ENCODE data around the gene NAAA. TPM values are rescaled to one million over a fixed set of nuclear protein-coding genes. Genes with fewer than 3 reads are reported as not detected.

Gene NAAA
- total and polyA plus RNA-seq, 2 of the 4 experiments (the other 2 are of a cell fraction) = 17.6 to 26.4 TPM

DNA sequence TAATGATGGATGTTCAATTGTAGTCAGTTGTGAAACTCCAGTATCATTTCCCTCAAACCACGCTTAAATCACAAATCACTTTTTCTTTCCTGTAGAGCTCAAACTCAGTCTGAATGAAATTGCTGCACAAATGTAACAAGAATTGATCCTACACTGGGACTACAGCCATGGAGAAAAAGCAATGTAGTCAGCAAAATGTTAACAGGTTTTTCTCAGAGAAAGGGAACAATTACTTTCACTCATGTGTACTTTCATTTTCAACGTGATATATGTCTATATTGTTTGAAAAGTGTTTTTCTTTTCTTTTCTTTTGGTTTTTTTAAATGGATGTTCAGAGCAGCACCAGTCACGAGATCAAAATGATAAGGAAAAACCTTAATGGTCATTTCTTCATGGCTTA, 27.3 kb upstream of the NAAA start:
- CTCF ChIA-PET = no interaction called here
- no CpG with 5 or more reads among the region's 3 CpGs for WGBS, 2 experiments (ENCODE audit: extremely low coverage in 2 of 2, insufficient read length in 1 of 2)
- peaks cover 48% of the 10 kb centered on the region for H3K36me3 ChIP-seq (ENCODE audit: control insufficient read depth, insufficient read depth, low read length)

More for the DNA sequence above, 27.3 kb upstream of the NAAA start:
- Histone ChIP-seq H4K20me1 (ENCODE audit: insufficient read depth, low read length) (no peaks in the 10 kb centered on the region), H2BK20ac (ENCODE audit: low read depth, low read length) (no peak overlapping the region), H4K5ac (ENCODE audit: low read depth, low read length) (no peak overlapping the region), H2AFZ (replicated peaks; ENCODE audit: low read length, poor library complexity) (no peak overlapping the region), H4K8ac (ENCODE audit: low read depth in 2 of 2, low read length in 2 of 2) (no peak overlapping the region), H2BK15ac (ENCODE audit: low read depth, low read length) (no peak overlapping the region), H3K4me2 (ENCODE audit: low read depth, low read length) (no peak overlapping the region), H3K14ac (replicated peaks; ENCODE audit: low read depth, low read length) (no peak overlapping the region), H3K4ac (ENCODE audit: low read depth, low read length) (no peak overlapping the region), H3K4me3 (ENCODE audit: insufficient read depth, low read depth, low read length) (no peak overlapping the region), H3K9ac (ENCODE audit: low read depth, low read length) (no peak overlapping the region), H2AK5ac (ENCODE audit: low read depth, low read length) (no peak overlapping the region), H4K91ac (ENCODE audit: insufficient read depth, low read depth, low read length) (no peak overlapping the region), H3K27me3 (ENCODE audit: control insufficient read depth, insufficient read depth, low read length) (no peaks in the 10 kb centered on the region), H2AK9ac (replicated peaks; ENCODE audit: low read depth, low read length, poor library complexity) (no peak overlapping the region), H3K18ac (ENCODE audit: low read depth, low read length) (no peak overlapping the region), H3K79me1 (ENCODE audit: low read depth in 1 of 2, low read length in 2 of 2) (no peaks in the 10 kb centered on the region; a peak in 2 of 4 replicates), H3K56ac (ENCODE audit: extremely low read depth, insufficient read depth, low read length) (no peak overlapping the region), H3K27ac (ENCODE audit: insufficient read depth, low read length) (no peak overlapping the region), H3K9me1 (ENCODE audit: insufficient read depth, low read length) (no peaks in the 10 kb centered on the region), H2BK120ac (ENCODE audit: low read depth, low read length) (no peak overlapping the region), H3K9me3 (ENCODE audit: control insufficient read depth, insufficient read depth, low read length) (peaks cover 2% of the 10 kb centered on the region; the same call in 1 of the 2 replicates), H2BK5ac (ENCODE audit: low read depth, low read length, poor library complexity, severe bottlenecking) (no peak overlapping the region), H3K23ac (ENCODE audit: low read depth, low read length) (no peak overlapping the region), H3K4me1 (ENCODE audit: control insufficient read depth, insufficient read depth, low read length) (no peaks in the 10 kb centered on the region)
- ATAC-seq (ENCODE audit: low read depth) (no peak), DNase-seq (no peak)
- no peak for TF ChIP-seq BHLHE40 (IDR thresholded peaks at IDR 0.05; ENCODE audit: low read depth, low read length)
- TF ChIP-seq MAFK (IDR thresholded peaks at IDR 0.05; ENCODE audit: low read depth, low read length) = no peak
- no peak for TF ChIP-seq FOS (IDR thresholded peaks at IDR 0.05; ENCODE audit: low read depth, low read length)
- no peak for TF ChIP-seq SMC3 (IDR thresholded peaks at IDR 0.05; ENCODE audit: low read depth, low read length)
- TF ChIP-seq, protein P1, sequence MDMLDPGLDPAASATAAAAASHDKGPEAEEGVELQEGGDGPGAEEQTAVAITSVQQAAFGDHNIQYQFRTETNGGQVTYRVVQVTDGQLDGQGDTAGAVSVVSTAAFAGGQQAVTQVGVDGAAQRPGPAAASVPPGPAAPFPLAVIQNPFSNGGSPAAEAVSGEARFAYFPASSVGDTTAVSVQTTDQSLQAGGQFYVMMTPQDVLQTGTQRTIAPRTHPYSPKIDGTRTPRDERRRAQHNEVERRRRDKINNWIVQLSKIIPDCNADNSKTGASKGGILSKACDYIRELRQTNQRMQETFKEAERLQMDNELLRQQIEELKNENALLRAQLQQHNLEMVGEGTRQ (IDR thresholded peaks at IDR 0.05; ENCODE audit: low read depth, low read length) = no peak
- TF ChIP-seq RAD21 (IDR thresholded peaks at IDR 0.05; ENCODE audit: low read length) = no peak
- no peak for TF ChIP-seq RFX5 (IDR thresholded peaks at IDR 0.05; ENCODE audit: low read depth, low read length)
- TF ChIP-seq, protein P2, sequence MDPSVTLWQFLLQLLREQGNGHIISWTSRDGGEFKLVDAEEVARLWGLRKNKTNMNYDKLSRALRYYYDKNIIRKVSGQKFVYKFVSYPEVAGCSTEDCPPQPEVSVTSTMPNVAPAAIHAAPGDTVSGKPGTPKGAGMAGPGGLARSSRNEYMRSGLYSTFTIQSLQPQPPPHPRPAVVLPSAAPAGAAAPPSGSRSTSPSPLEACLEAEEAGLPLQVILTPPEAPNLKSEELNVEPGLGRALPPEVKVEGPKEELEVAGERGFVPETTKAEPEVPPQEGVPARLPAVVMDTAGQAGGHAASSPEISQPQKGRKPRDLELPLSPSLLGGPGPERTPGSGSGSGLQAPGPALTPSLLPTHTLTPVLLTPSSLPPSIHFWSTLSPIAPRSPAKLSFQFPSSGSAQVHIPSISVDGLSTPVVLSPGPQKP (IDR thresholded peaks at IDR 0.05; ENCODE audit: borderline replicate concordance, low read depth, low read length) = no peak
- no peak for TF ChIP-seq NFE2L2 (IDR thresholded peaks at IDR 0.05; ENCODE audit: low read depth, low read length)
- TF ChIP-seq RCOR1 (IDR thresholded peaks at IDR 0.05; ENCODE audit: insufficient replicate concordance, low read length) = no peak
- POLR2A ChIA-PET (ENCODE audit: unreplicated experiment) = no interaction called here
- dilution Hi-C loops (cut with HindIII; ENCODE audit: low sequenced_read_pairs, unreplicated experiment) (no loop called here), in situ Hi-C loops (cut with MboI; ENCODE audit: low sequenced_read_pairs) (loop anchor here (25.0 kb wide), 1 partner anchor 181 kb away; no protein-coding TSS in a partner anchor), intact Hi-C loops (cut with micrococcal nuclease) (no loop called here)
- no TSS peak for BruUV-seq (replicated peaks)

All from IMR-90 (cell line).